ENCODE results near the gene ZC3H18.

DNA sequence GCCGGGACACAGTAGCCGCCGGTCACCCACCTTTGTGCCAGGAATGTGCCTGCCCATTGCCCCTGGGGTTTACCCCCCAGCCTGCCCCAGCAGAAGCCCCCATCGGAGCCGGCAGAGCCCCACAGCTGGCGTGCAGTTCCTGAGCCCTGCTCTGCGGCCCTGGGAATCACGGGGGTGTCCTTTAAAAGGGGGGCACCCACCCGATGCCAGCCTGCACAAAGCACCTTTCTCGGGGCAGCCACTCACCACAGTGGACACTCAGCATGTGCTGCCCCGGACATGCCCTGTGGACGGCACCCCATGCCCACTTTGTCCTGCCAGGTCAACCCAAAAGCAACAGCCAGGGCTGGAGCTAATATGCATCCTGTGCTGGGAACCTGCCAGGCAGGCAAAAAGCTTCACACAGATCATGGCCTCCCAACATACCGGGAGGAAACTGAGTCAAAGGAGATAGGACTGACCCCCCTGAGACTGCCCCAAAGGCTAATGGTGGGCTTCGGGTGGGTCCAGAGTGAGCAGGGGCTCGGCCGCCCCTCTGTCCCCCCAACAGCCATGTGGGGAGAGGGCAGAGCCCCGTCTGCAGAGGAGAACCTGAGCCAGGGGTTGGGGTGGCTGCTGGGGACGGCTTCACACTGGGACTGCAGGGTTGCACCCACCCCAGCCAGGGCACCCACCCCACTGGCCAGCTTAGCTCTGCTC lies 45.8 kb upstream of the ZC3H18 start:
- TF ChIP-seq, protein P1, sequence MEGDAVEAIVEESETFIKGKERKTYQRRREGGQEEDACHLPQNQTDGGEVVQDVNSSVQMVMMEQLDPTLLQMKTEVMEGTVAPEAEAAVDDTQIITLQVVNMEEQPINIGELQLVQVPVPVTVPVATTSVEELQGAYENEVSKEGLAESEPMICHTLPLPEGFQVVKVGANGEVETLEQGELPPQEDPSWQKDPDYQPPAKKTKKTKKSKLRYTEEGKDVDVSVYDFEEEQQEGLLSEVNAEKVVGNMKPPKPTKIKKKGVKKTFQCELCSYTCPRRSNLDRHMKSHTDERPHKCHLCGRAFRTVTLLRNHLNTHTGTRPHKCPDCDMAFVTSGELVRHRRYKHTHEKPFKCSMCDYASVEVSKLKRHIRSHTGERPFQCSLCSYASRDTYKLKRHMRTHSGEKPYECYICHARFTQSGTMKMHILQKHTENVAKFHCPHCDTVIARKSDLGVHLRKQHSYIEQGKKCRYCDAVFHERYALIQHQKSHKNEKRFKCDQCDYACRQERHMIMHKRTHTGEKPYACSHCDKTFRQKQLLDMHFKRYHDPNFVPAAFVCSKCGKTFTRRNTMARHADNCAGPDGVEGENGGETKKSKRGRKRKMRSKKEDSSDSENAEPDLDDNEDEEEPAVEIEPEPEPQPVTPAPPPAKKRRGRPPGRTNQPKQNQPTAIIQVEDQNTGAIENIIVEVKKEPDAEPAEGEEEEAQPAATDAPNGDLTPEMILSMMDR (IDR thresholded peaks at IDR 0.05) = no peak
- TF ChIP-seq POLR2A (IDR thresholded peaks at IDR 0.05) (no peak), EP300 (IDR thresholded peaks at IDR 0.05) (no peak)
